ENCODE measurements around the gene CNOT4.

DNA sequence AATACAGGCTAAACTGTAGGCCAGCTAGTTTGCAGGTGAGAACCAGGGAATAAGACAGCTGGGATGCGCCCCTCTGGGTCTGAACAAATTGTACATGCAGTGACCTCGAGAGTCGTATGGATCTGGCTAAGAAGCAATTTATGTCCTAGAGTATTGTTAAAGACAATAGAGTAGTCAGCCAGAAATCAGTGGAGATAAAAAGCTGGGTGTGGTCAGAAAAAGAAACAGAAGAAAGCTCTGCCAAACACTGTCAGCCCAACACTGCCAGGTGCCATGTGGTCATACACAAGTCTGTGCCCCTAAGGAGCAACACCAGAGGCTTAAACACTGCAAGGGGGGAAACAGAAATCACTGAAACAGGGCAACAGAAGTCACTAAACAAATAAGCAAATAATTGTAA, 62.2 kb downstream of the CNOT4 start:
- TF ChIP-seq EZH2 (IDR thresholded peaks at IDR 0.05) (no peak), FOXP2 (optimal IDR thresholded peaks at IDR 0.05; ENCODE audit: control extremely low read depth, extremely low read length, insufficient read depth) (no peak), POLR2AphosphoS5 (IDR thresholded peaks at IDR 0.05; ENCODE audit: borderline replicate concordance, low read depth, low read length) (no peak)

All from SK-N-MC (cell line).